Adrenal gland (tissue), 5 donors: ENCODE results near the gene EIPR1.

ENCODE experiments used
- CTCF ChIP-seq, 6 experiments: fragments of 450-650 bp in 4 of 6; fragments of 200-600 bp in 2 of 6; sonication (generic) in 1 of 6; IDR thresholded peaks; 1 replicate in 5 of 6; 2 replicates in 1 of 6; pipeline versions ENCODE4 v1.5.1 to v1.8.0; 2016 to 2021; ENCODE audit warnings: antibody characterized with exemption in 6 of 6, mild to moderate bottlenecking in 2 of 6, moderate library complexity in 1 of 6
- POLR2A ChIP-seq, 2 donors: fragments of 450-650 bp; IDR thresholded peaks; one replicate each; pipeline ENCODE4 v1.6.1; 2017; ENCODE audit warnings: antibody characterized with exemption in 2 of 2, mild to moderate bottlenecking in 2 of 2, moderate library complexity in 1 of 2
- donor health status: DM: no; HTN: no; CAD: no.

DNA sequence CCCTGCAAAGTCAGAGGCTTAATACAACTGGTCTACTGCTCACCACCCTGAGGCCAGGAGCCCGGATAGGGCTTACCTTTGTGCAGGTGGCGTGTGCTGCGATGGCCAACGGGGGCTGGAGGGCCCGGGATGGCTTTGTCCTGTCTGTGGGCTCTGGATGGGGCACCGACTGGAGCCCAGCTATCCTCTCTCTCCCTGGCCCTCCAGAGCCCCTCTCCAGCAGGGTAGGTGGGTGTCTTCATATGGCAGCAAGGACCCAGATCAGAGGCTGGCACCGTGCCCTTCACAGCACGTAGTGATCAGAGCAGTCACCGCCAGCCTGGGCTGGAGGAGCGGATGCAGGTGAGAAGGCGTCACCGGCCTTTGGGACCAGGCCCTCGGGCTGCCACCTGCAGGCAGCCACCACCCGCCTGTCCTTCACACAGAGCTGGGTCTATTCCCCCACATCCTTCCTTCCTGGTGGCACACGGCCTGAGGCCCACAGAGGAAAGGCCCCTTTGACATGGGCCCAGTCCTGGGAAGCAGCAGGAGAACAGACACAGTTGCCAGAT, 232.1 kb downstream of the EIPR1 start:
- TF ChIP-seq CTCF (IDR thresholded peaks at IDR 0.05) = no peak
- TF ChIP-seq POLR2A (IDR thresholded peaks at IDR 0.05) = no peak
